HG03520 (cell line): ENCODE measurements around the gene SLC1A5.

ENCODE experiments used
- ATAC-seq: cut with Tn5 transposase; IDR thresholded peaks from one replicate; pipeline ENCODE4 v1.9.1; 2021; ENCODE audit warnings: mild to moderate bottlenecking, moderate library complexity; ENCODE audit not compliant: unreplicated experiment

Gene SLC1A5

GRCh38 chr19:46745030-46745429 is 43.4 kb downstream of the SLC1A5 start:
- no peak for ATAC-seq

- no peak for ATAC-seq
Measured at GRCh38 chr19:46744005-46744691, 44.2 kb downstream of the SLC1A5 start.

- ATAC-seq: no peak
Measured at GRCh38 chr19:46742926-46743480, 45.4 kb downstream of the SLC1A5 start.

GRCh38 chr19:46741447-46741846 is 46.9 kb downstream of the SLC1A5 start:
- ATAC-seq: no peak

DNA sequence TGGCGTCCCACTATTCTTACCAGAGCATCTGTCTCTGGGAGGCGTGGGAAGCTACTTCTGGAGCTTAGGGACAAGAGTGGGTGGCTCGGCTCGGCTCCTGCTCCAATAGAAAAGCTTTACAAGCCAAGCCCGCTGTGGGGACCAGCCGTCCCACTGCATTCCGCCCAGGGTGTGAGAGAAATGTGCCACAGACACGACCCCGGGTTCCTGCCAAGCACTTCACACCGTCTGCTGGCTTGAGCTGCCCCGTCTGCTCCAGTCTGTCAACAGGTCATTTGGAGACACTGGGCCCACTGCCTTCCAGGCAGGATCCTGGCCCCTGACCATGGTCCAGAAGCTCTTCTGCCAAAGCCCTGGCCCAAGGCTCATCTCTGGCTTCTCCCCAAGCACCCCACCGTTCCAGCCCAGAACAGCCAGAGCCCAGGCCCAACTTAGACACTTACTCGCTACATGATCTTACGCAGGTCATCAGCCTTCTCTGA is 49.1 kb downstream of the SLC1A5 start:
- no peak for ATAC-seq

DNA sequence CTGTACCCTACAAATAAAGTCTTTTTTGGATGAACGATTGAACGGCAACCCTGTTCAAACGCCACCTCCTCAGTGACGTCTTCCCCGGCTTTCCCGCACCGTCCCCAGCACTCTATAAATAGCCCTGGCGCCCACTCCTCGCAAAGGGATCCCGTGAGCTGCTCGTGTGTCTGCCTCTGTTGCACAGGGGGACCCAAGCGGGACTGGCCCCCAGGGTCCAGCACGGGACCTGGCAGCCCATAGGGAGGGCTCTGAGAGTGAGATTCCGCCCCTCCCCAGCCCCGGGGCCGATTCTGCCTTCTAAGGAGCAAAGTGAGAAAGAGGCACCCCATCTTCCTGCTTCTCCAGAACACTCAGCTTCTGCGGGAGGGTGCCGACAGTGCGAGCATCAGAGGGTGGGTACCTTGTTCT is 50.6 kb downstream of the SLC1A5 start:
- ATAC-seq: no peak

GRCh38 chr19:46737298-46737654 is 51.1 kb downstream of the SLC1A5 start:
- ATAC-seq: no peak

- ATAC-seq: no peak
Measured at GRCh38 chr19:46736531-46737297, 51.7 kb downstream of the SLC1A5 start.

GRCh38 chr19:46733690-46734292 is 54.6 kb downstream of the SLC1A5 start:
- no peak for ATAC-seq

DNA sequence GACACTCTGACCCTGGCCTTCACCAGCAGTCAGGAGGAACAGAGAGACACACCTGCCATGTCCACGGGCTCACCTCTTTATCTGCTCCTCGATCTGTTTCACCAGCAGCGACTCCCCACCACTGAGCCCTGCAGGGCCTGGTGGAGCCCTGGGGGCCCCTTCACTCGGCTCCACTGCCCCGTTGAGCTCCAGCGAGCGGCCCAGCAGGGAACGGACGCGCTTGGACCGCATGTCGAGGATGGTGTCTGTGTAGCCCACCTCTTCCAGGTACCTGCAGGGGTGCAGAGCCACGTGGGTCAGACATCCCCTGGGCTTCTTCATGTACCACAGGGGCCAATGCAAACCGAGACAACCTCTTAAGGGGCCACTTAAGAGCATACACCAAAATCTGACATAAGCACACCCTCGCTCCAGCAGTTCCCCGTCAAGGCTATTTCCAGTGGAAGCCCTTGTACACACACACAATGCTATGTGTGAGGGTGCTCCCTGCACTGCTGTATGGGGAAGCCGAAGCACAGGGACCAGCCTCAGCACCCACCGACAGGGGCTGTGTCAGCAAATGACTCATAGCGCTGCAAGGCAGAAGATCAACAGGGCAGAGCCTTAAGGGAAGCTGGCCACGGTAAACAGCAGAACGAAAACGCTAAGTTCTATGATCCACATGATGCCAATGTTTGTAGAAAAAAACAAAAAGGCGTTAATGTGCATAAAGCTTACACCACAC is 55.3 kb downstream of the SLC1A5 start:
- ATAC-seq: no peak

- no peak for ATAC-seq
Measured at GRCh38 chr19:46732172-46732938, 56.0 kb downstream of the SLC1A5 start.

DNA sequence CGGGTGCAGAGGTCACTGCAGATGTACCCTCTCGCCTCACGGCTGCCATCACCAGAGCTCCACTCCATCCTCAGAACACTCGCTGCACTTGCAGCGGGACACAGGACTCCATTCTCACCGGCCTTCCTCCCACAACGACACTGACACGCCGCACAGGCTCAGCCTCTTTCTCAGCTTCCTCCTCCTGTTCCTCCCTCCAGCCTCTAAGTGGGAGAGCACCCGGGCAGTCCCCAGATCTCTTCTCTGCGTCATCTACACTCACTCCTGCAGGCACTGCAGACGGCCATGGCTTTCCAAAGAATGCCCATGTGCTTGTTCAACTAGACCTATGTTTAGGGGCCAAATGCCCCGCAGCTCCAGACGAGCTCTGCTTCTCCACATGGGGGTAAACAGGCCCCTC is 56.8 kb downstream of the SLC1A5 start:
- no peak for ATAC-seq

DNA sequence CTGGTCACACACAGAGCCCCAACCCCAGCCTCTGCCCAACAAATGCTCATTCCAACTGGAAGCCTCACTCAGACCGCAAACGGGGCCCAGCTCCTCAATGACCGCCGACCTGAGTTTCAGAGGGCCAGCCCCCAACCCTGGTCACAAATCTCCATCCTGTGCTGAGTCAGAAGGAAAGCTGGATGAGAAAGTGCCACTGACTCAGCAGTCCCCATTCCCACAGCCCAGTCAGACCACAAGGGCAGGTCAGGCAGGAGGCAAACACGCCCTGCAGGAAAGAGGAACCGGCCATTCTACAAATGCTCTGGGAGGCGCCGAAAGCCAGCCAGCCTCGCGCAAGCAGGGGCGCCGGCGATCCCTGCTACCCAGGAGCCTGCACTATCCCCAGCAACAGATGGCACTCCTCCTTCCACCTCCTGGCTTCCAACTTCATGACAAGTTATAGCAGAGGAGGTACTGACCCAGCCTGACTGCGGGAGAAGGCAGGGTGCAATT is 57.3 kb downstream of the SLC1A5 start:
- no peak for ATAC-seq

- no peak for ATAC-seq
Measured at GRCh38 chr19:46730595-46730994, 57.8 kb downstream of the SLC1A5 start.

DNA sequence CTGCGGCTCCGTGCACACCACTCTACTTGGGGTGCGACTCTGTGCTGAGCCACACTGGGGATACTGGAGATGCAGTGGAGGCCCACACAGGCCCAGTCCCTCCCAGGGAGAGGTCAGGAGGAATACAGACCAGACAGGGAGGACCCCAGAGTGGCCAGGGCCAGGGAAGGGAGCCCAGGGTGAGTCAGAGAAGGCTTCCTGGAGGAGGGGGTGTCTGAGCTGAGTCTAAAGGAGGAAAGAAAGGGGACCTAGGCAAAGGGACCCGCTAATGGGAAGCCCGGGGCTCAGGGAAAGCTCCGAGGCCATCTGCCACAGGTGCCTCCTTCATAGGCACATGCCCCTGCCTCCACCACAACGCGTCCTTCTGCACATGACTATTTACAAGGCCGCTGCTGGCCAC is 58.2 kb downstream of the SLC1A5 start:
- ATAC-seq: no peak

GRCh38 chr19:46729696-46730095 is 58.7 kb downstream of the SLC1A5 start:
- ATAC-seq: no peak

GRCh38 chr19:46728693-46729339 is 59.6 kb downstream of the SLC1A5 start:
- ATAC-seq: no peak

GRCh38 chr19:46728208-46728607 is 60.2 kb downstream of the SLC1A5 start:
- no peak for ATAC-seq

DNA sequence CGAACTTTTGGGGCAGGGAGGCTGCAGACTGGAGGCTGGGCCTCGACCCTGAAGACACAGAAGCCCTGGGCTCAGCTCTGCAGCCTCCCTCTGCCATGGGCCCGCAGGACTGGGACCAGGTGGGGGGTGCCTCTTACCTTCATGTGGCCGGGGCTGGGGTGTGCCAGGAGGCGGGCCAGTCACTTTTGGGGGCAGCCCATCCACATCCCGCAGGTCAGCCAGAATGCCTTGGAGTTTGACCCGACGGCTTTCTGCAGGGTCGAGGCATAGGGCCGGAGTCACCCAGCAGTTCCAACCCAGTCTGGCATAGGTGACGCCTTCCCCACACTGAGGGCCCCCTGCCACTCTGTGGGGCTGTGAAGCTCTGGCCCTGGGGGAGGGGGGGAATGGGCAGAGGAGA is 60.6 kb downstream of the SLC1A5 start:
- no peak for ATAC-seq
